NCI-H1436 (cell line): Measurements from ENCODE around the gene SPATA13.
A peak's percentile ranks its signal among the peaks of the same experiment; 100 is the strongest.
"Not testable (repeated sequence)": the region's sequence is repeated elsewhere in the genome, so short reads cannot be mapped to it uniquely, and the experiment has no call there.

Experiments
- DNase-seq: peaks from one replicate; lab custom pipeline; 2025; lab: John Stamatoyannopoulos, UW

Gene SPATA13

DNA sequence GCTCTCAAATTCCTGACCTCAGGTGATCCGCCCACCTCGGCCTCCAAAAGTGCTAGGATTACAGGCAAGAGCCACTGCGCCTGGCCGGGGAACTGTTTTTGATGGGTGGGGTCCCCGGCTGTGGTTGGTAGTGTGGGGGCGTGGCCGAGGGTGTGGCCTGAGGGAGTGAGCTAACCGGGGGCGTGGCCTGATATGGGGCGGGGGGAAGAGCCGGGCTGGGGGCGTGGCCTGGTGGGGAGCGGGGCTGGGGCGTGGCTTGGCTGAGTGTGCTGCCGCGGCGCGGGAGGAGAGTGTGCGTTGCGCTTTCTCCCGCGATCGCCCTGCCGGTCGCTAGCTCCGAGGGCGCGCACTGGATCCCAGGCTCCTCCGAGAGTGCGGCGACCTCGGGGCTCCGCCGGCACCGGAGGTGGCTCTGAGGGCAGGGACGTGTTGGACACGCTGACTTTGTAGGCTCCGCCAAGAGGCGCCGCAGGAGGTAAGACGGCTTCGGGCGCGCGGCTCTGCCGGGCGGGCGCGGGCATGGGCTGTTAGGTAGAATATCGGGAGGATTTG lies at the start of gene SPATA13:
TSS of gene SPATA13 (plus strand) at position 263 of the 552 bp plus-strand sequence. CDS start 62,210 bp downstream, outside the sequence.
- peak; percentile 80 for DNase-seq

DNA sequence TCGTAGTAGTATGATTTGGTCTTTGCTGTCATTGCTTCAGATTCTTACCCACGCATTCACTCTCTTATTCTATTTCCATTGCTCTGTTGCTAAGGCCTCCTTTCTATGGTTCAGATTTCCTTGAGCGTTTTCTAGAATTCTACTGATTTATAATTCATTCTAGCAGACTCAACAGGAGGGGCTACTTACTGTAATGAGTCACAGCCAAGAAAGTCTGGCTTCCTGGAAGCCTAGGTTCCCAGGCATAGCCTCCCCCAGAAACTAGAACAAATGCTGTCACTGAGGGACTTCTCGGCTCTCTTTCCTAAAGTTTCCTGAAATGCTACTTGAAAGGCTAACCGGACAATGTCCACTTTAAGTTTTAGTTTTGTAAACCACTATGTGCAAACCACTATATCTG lies 47.7 kb upstream of the SPATA13 start:
- no peak for DNase-seq

DNA sequence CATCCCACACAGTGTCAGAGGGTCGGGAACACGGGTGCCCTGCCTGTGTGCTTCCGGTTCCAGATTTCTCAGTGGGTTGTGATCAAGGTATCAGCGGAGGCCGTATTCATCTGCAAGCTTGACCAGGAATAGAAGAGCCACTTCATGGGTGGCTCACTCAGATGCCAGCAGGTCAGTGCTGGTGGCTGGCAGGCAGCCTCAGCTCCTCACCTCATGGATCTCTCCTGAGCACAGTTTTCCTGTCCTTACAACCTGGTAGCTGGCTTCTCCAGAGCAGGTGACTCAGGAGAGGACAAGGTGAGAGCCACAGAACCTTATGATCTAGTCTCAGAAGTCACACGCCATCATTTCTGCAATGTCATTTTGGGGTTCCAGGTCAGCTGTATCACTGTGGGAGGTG lies 44.8 kb upstream of the SPATA13 start:
- DNase-seq = no peak

DNA sequence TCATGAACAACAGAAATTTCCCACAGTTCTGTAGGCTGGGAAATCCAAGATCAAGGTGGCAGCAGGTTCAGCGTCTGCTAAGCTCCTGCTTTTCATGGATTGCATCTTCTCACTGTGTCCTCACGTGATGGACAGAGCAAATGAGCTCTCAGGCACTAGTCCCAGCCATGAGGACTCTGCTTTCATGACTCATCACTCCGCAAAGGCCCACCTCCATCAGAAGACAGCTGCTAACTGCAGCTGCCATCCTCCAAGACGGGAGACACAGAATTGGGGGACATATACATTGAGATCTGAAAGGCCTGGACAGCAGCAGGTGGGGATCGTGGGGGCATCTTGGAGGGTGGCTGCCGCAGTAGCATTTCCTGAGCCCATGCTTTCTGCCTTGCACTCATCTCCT lies 44.4 kb upstream of the SPATA13 start:
- DNase-seq = no peak

DNA sequence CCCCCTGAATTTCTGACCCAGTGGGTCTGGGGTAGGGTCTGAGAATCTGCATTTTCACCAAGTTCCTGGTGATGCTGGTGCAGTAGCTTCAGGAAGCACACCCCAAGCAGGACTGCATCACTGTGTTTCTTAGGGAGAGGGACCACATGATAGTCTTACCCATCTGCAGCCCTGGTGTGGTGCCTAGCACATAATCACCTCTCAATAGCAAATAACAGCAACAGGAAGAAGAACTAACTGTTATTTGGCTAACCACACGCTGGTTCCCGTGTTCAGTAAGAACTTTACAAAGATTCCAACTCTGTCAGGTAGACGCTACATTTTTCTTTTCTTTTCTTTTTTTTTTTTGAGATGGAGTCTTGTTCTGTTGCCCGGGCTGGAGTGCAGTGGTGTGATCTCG lies 41.9 kb upstream of the SPATA13 start:
- DNase-seq = no peak

DNA sequence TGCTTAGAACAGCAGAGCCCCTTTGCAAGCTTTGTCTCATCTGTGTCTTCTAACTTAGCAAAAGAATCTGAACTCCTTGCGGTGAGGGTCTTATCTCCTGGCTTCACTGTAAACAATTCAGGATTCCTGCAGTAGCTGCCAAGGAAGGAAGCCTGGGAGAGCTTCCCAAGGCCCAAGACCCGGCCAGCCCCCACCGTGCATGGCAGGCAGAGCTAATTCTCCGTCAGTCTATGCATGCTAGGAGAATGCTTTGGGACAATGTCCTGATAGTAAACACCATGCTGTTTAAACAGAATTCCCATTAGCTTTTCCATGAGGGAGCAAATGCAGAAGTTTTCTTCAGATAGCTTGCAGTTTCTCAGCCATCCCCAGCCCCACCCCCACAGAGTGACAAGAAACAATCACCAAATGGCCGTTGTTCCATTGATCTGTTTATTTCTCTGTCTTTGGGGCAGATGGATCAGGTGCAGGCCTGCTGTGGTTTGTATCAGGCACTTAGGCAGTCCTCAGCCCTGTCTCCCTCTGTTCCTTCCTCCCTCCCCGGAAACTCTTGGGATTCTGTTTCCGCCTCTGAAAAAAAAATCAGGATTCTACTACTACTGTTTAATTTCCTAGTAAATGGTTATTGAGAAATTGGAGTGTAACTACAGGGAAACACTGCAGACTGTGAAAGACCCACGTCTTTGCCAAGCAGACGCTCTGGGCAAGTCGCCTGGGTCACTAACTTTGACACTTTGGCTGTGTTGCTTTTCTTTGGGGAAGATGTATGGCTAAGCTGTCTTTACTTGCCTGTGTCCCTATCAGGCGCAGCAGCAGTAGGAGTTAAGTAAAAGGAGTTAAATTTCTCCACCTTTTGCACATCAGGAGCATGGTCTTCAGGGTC lies 40.7 kb upstream of the SPATA13 start:
- no peak for DNase-seq

DNA sequence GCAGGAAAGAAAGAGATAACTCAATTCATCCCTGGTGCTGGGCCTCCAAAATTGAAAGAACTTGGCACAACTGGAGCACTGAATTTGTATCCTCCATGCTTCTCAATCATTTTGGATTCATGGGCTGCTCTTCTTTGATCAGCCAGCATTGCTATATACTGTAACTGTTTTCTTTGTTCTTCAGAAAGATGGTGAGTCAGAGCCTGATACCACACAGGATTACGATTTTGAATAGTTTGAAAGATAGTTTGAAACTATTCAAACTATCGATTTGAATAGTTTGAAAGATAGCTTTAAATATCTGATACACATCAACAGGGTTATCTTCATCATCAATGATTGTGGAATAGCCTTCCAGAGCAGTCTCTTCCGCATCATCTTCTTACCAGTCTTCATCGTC lies 38.5 kb upstream of the SPATA13 start:
- not testable (repeated sequence) for DNase-seq

DNA sequence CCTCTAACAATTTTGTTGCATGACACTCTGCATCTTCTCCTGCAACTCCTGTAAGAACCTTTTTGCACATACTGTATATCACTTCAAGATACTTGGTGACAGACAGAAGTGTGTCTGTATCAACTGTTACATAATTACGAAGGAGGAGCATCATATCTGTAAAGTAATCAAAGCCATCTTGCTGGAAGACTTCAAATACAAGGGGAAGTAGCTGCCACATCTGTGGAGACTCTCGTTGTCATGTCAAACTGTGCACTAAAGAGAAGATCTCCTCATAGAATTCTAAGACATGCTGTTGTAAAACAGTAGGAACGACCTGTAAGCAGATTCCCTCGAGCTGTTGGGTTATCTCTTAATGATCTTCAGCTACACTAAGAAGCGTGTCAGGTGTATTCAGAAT lies 38.0 kb upstream of the SPATA13 start:
- DNase-seq = no peak

DNA sequence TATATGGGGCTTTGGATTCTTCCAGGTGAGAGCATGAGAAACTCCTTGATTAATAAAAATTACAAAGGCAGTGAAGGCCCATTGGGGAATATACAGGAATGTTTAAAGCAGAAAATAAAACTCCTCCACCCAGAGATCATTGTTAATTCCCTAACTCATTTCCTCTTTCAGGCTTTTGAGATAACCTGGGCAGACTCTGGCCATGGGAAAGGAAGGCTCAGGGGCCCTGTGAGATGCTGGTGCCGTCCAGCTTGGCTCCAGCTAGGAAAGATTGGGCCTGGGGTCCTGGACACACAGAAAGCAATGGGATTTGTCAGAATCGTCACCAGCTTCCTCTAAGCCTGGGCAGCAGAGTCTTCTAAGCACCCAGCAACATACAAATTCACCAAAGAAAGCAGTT lies 36.8 kb upstream of the SPATA13 start:
- DNase-seq = no peak

DNA sequence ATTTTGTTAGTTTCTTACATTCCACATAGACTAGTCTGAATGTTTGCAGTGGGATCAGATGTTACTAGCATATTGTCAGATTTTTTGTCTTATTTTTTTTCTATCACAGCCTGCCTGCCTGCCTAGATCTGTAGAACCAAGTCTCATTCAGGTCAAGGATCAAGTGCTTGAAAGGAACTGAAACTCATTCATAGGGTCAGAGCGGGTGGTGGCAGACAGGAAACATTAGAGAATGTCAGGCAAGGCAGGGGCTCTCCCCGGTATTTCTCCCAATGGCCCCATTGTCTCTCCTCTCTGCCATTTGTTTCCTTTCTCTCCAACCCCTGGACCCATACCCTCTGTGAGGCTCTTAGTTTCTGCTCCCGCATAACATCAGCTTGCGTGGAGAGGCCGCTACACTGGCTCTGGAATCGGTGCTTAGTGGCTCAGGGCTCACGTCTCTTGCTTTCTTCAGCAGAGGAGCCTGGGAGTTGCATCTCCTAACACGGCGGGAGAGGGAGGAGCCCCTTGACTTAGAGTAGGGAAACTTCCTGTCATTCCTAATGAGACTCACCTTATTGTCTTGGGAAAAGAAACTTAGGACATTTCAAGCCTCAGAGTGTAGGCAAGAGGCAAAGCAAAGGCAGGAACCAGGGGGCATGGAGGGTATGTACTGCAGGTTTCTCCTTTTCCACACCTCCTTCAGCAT lies 35.6 kb upstream of the SPATA13 start:
- no peak for DNase-seq

DNA sequence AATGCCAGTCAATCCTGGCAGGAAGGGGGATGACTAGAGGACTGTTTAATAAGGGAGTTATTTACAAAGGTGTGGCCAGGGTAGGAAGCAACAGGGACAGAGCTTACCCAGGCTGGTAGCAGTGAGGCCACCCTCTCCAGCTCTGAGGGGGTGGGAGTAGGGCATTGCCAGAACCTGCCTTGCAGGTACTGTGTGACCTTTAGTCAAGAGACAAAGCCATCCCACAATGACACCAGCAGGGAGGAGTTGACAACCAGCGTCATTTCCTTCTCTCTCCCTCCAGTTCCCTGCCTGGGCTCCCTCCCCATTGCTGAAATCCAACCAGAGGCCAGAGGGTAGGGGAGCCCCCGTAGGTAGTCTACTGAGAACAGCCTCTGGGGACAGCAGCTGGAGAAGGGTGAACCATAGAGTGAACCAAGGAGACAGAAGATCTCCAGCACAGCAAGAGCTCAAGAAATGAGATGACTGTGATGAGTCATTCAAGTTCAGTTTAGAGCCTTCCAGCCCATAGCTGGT lies 33.3 kb upstream of the SPATA13 start:
- DNase-seq = no peak

DNA sequence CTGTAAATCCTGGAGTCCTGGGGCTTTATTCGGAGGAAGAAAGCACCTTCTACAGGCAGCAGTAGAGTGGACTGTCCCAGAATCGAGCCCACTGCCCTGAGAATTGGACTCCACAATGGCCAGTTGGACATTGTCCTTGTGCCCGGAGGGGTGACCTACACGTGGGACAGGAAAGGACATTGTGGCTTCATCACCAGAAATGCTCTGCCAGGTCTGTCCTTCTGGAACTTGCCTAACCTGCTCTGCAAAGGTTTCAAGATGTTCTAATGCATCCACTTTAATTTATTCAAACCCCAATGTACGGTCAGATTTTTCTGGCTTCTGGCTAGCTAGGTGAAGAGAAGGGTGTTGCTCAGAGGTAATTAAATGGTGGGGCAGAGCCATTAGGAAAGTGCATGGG lies 32.4 kb upstream of the SPATA13 start:
- DNase-seq = no peak

DNA sequence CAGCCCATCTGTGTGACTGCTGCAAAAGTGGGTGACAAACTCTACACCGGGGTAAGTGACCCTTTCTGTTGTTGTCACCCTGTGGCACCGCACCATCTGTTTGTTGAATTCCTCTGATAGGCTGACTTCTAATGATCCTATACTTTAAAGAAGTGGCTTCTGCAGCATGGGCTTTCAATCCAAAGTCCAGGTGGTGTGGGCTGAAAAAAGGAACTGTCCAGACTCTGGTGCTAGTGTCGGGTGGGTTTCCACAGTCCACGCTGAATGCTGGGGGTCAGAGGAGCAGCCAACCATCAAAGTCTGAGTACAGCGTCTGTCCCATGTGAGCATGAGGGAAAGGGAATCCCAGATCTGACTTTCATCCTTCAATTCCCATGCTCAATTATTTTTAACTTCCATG lies 31.6 kb upstream of the SPATA13 start:
- no peak for DNase-seq

DNA sequence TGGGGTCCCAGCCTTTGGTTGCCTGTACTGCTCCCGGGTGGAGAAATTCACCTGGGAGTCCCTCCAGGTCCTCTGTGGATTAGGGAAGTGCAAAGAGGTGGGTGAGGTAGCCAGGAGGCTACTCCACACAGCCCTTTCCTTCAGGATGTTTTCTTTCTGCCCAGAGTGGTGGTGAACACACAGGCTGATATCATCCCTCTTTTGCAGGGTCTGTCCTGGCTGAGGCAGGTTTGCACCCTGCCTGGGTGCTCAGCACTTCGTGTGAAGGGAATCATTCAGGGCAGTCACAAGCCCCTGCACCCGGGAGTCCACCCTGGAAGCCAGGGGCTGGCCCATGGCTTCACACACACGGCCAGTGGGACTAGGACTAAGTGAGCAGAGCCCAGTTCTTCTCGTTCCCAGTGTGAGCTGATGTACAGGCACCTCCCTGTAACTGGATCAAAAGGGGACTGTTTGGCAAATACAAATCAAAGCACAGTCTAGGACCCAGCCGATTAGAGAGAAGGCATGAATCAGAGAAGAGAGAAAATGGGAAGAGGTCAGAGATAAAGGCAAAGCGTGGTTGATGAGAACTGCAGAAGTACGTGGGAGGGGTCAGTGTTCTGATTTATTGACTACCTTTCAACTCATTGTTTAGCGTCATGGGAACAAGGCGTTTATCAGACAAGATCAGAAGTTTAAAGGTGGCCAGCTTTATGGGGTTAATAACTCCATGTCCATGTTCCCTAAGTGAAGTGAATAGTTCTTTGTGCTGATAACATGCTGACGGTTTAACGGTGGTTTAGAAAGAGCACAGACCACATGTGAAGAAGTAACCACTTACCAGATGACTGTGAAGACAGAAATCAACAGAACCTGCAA lies 30.4 kb upstream of the SPATA13 start:
- no peak for DNase-seq

DNA sequence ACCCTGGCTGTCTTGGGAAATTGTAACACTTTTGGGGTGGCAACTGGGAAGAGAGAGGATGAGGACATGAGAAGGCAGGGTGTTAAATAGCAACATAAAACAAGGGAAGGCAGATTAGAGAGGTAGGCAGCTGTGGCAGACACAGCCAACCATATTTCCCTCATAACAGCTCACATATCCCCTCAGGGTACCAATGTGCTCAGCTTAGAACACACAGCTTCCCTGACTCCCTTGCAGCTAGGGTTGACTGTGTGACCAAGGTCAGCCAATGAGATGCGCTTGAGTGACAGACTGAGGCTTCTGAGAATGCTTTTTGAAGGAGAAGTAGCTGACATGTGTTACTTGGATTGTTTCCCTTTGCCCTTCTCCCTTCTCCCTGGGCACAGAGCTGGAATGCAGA lies 28.8 kb upstream of the SPATA13 start:
- no peak for DNase-seq

DNA sequence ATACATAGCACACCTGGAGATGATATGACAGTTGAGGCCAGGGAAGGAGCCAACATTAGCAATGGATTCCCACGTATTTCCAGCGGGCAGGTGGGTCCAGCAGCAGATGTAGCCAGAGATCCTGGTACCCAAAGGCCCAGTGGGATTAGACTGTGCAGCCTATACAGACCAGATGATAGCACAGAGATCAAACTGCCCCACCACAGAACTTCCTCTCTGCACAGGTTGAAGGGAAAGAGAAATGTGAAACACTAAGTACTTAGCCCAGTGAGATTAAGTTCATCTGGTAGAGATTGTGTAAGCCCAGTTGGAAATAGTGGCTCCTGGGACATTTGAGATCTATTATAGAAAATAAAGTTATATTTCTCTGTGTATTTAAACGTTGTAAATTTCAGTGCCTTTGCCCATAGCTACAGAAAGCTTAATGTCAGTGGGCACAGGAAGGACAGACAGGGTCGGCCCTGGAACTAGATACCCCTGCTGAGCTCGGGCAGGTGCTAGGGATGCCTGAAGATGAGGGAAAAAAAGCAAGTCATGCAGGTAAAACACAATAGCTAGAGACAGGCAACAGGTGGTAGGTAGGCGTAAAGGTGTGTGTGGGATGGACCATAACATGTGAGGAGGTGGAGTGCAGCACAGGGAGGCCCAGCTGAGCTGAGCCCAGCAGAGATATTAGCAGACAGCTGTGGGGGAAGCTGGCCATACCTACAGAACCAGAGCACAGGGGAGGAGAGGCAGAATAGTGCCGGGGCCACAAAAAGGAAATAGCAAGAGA lies 27.3 kb upstream of the SPATA13 start:
- no peak for DNase-seq

DNA sequence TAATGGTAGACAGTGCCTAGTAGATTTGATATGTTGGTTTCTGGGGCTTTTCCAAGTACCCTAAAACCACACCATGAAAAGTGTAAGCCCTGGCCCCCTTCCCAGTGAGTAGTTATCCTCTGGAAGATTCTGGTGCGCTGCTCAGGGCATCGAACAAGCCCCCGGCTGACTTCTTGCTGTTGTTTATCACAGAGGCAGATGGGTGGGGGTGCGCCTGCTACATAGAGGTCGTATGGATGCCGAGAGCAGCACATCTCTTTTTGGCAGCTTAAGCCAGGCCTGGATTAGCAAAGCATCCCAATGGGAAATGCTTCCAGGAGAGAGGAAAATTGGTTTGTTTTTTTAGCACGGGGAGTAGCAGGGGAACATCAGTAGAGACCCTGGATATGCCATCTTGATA lies 26.3 kb upstream of the SPATA13 start:
- DNase-seq = no peak

DNA sequence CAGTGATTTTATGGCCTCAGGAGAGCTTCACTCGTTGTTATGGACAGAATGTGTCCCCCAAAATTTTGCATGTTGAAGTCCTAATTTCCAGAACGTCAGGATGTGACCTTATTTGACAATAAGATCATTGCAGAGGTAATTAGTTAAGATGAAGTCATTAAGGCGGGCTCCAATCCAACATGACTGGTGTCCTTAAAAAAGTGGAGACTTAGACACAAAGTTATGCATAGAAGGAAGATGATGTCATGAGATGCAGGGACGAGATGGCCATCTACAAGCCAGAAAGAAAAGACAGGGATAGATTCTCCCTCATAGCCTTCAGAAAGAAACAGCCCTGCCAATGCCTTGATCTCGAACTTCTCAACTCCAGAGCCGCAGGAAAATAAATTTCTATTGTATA lies 25.8 kb upstream of the SPATA13 start:
- no peak for DNase-seq

DNA sequence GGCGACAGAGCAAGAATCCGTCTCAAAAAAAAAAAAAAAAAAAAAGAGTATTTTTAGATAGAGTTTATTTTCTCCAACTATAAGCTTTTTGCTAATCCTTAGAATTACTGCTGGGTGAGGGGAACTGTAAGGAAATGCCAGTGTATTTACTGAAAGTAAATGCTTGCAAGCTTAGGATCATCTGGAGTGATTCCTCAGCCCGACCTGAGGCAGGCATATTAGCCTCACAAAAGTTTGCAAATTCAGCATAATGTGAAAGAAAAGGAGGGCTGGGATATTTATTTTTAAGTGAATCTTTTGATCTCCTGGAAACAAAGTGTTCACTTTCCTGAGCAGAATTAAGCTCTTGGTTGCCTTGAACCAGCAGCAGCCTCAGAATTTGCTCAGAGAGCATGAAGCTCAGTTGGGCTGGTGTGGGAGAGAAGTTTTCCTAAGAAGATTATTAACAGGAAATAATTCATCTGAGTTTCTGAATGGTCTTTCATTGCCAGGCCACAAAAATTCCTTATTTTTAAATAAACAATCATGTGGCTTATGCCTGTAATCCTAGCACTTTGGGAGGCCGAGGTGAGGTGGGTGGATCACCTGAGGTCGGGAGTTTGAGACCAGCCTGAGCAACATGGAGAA lies 24.7 kb upstream of the SPATA13 start:
- no peak for DNase-seq

DNA sequence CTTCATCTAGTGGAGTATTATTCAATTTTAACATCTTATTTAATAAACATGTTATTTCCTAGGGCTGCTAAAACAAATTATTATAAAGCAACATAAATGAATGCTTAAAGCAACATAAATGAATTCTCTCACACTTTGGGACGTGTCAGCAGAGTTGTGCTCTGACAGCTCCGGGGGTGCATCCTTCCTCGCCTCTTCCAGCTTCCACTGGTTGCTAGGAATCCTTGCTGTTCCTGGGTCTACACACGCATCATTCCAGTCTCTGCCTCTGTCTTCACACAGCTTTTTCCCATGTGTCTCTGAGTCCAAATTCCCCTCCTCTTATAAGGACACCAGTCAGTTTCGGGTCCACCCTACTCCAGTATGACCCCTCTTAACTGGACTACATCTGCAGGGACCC lies 21.6 kb upstream of the SPATA13 start:
- no peak for DNase-seq
